Frontal cortex (tissue), 4 donors: Measurements from ENCODE around the gene STXBP6. TPM values are rescaled to one million over a fixed set of nuclear protein-coding genes. Genes with fewer than 3 reads are reported as not detected.

ENCODE experiments used
- DNase-seq, 2 donors: peaks; one replicate each; pipeline ENCODE4 v3.0.0; 2012; ENCODE audit warnings: low spot score in 2 of 2
- FAIRE-seq: peaks from 2 replicates; lab custom pipeline; 2012; peaks lifted over from hg19 to GRCh38; lab: Jason Lieb, UNC
- total RNA-seq: library from RNA; depleted of rRNA; stranded (reverse); fragments of >200 nt; gene quantifications from one replicate; pipeline ENCODE4 v1.2.3, GENCODE V29; 2014
- donor health status: control.
- donor health status: control.
- donor health status: control.

STXBP6 gene
- total RNA-seq, 1 donor from 2014 or later: 37.9 TPM

DNA sequence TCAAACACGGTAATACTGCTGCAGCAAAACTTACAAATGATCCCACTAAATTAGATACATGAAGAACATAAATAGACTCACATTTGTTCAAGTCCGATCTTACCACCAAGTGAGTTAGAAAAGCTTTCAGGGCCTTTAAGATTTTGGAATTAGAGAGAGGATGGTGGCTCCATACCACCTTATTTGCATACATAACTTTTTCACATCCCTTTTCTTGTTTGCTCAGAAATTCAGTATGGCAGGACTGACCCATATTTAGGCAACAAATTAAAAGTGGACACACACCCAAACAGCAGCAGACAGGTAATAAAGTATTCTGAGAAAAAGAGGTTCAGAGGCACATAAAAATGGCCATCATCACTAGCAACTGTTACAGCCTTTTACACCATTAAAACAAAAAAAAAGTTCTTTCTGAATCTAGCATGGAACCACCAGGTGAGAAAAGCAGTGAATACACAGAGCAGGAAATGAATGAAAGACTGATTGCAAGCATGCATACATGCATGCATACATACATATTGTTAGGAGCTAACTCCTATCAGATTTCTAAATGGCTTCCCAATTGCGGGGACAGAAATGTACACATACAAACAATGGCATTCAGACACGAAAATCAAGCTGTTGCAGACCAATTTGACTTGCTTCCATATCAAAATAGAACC, 23.3 kb downstream of the STXBP6 start:
- FAIRE-seq: no peak
- DNase-seq: no peak

DNA sequence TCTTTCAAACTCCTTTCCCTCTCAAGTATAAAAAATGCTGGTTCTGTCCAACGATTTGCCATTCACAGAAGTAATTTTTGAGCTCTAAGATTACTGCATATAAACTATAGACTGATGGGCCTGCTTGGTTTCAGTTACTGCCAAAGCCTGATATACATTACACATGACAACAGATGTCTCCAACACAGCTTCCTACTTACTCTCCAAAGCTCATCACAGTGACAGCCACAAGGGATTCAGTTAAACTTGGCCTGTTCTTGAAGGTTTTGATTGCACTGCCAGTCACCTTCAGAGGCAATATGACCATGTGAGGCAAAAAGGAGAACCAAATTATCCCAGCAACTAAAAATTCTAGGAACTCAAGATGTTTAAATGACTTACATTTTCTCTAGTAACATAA, 30.1 kb downstream of the STXBP6 start:
- DNase-seq: no peak

DNA sequence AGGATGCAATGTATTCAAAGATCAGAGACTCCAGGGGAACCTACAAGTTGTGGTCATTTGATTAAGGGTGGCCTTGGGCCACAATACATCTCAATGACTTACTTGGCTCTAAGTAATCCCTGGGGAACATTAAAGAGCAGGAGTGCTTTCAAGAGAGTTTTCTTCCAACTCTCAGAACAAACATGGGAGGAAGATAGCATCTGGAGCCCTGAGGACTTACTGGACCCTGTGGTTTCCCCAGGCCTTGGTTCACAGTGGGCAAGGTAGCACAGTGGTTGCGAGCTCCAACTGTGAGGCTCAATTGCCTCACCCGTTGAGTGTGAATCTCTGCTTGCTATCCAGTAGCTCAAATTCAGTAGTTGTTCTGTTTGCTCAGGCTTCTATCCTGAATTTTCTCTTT, 32.4 kb downstream of the STXBP6 start:
- DNase-seq (no peak), FAIRE-seq (no peak)

More for the DNA sequence above, 30.1 kb downstream of the STXBP6 start:
- FAIRE-seq: no peak

DNA sequence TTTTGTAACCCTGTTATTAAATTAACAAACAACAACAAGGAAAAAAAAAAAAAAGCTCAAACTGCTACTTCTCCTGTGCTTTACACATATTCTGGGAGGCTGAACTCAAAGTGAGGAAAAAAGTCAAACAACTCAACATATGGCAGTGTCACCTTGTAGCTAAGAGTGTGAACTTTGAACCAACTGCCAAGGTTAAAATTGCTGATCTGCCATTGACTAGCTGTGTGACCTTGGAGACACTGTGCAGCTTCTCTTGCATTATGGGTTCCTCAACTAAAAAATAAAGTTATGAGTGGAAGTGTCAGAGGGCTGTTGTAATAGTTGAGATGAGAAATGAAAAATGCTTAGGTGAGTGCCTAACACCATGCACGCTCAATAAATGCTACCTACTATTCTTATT, 34.2 kb downstream of the STXBP6 start:
- no peak for DNase-seq
- FAIRE-seq: no peak

DNA sequence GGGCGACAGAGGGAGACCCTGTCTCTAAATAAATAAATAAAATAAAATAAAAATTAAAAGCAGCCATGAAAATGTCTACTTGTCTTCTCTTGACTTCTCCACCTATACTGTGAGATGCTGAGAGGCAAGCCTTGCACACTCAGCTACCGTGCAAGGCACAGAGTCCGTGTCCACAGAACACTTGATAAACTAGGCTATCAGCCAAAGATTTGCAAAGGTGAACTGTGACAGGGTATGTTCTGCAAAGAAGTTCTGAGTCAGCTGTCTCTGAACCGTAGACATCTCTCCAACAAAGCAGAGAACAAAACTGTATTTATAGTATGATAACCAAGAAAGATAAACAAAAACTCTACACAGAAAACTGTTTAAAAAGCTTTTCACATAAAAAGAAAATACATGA, 35.5 kb downstream of the STXBP6 start:
- FAIRE-seq: no peak
- DNase-seq: no peak

DNA sequence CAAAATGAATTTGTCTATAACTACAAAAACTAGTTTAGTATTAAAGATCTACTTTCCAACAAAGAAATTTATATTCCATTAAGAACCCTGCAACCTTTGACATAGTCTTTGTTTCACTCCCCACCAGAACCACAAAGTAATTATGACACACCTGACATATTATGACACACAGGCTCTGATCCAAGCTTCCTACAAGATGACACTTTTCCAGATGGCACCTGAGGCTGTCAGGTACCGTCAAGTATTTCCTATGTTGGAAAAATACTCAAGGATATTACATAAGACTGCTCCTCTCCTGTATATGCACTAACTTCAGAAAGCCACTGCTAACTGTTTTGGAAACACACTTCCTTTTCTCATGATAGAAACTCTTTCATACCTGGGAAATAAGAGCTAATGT, 38.9 kb downstream of the STXBP6 start:
- DNase-seq: no peak
- no peak for FAIRE-seq

DNA sequence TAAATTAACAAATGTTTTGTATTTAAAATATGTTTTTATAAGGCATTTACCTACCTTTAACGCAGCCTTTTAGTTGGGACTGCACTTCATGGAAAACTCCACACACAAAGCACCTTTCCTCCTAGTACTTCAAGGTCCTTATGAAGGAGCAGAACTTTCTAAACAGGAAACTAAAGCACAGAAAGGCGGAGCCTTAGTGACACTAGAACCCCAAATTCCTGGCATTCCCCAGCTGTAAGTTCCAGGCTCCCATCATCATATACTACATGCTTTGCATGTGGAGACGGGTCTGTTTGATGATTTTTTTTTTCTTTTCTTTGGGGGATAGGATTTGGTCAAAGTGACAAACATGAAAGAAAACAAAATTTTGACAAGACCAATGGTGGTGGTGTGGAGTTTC, 39.5 kb downstream of the STXBP6 start:
- FAIRE-seq (no peak), DNase-seq (no peak)

DNA sequence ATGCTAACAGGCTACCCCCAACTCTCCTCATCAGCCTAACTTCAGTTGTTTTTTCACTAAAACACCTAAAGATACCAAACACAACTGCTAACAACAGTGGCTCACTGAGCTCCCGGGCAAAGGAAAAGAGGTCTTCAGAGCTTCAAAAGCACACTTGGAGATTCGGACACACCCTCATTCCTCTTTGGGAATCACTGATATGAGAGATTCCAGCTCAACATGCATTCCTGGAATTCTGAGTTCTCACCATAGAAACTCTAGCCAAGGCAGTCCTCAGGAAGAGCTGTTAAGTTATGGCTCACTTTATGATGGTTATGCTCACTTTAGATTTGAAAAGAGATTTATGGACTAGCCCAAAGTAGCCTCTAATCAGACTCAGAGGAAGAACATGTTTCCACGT, 40.1 kb downstream of the STXBP6 start:
- DNase-seq: no peak
- FAIRE-seq: no peak

DNA sequence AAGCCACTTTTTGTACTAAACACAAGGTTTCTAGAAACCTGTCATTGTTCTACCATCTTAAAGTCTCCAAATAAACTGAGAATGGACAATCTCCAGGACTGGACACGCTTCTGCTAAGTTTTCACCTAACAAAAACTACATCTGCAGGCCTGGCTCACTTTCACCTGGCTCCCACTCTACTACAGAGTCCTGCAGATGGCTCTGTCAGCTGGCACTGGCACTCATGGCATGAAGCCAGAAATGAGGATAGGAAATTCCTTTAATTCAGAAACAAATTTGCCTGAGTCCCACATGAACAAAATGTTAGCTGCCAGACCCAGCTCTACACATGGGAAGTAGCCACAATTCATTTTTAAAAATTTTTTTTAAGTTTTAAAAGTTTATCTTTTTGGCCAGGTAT, 42.1 kb downstream of the STXBP6 start:
- no peak for DNase-seq
- FAIRE-seq: no peak

DNA sequence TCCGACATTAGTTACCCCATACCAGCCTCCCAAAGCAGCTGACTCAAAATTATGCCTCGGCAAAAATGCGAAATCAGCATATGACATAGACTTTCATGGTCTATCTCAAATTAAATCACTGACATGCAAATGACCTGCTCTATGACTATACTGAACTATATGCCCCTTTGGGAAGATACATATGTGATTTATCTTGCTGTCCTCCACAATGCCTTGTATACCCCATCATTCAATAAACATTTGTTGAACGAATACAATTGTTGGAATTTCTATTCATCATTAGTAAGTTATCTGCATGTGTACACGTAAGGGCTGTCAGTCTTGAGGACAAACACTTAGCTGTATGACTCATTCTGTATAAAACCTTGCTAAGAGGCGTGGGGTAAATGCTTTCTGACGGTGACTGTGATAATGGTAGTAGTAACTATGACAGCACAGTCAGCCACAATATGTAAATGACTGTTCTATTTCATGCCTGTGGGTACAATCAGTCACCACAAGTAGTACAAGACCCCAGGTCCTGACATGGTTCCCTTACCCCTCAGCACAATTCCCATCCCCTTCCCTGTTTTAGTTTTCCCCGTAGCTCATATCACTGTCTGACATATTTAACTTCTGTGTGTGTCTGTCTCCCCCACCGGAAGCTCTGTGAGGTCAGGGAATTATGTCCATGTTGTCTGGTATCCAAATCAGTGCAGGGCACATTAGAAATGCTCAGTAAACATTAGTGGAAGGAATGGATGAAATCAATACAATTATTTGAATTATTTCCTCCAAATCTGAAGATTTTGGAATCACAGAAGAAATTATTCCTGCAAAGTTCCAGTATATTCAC, 42.8 kb downstream of the STXBP6 start:
- DNase-seq (no peak), FAIRE-seq (no peak)

DNA sequence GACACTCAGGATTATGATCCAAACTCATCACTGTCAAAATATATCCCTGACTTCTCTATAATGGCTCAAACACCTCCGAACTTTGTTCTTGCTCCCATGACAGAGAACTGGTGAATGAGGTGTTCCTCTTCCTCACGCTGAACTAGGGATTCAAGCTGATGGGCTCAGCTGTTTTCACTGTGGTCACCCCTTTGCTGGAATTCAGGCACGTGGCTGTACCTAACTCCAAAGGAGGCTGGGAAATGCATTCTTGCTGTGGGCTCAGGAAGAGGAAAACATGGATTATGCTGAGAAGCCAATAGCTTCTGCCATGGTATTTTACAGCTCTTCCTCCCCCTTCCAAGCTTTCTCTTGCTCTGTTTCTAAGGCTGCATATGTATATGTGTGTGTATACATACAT, 43.9 kb downstream of the STXBP6 start:
- FAIRE-seq: no peak

DNA sequence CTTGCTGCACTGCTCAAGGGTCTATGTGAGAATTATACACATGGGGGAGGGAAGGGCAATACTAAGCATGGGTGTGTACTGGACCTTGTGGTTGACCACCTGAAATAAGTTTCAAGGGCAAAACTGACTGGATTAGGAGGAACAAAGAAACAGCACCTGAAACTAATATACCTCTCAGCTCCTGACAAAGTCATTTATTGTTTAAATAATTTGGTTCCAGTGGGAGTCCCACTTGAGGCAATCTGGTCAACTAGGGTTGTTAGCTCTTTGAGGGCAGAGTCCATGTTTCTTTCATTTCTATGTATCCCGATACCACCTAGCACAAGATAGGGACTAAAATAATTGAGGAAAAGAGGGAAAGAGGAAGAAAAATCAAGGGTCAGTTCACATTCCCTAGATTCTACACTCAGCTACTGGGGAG, 45.5 kb downstream of the STXBP6 start:
- no peak for FAIRE-seq
- DNase-seq: no peak

More for the DNA sequence above, 43.9 kb downstream of the STXBP6 start:
- DNase-seq: no peak

DNA sequence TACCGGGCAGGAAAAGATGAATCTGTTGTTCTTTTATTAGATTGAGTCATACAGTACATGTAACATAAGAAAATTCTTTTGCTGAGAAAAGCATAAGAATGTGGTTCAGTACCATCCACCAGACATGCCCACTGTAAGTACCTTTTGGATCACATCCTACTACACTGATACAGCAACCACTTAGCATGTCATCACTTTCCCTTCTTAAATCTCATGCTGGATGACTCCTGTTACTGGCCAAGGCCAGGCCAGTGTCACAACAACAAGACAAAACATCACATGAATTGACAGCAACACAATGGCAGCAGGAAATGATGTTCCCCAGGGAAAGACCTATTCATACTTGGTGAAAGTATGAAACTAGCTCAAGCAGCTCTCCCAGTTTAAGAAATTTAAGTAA, 46.4 kb downstream of the STXBP6 start:
- DNase-seq (no peak), FAIRE-seq (no peak)

DNA sequence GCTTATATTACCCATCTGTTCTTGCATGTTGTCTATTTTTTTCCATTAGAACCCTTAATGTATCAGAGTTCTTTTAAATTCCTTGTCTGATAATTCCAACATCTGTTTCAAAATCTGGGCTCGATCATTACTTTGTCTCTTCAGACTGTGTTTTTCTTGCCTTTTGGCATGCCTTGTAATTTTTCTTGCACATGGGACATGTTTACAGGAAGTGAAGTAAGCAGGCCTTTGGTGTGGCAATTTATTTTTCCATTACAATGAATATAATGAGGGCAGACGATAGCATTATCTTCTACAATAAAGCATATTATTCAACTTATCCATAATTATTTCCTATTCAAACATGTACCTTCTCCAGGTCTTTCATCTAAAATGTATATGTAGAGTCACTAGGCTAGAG, 48.3 kb downstream of the STXBP6 start:
- DNase-seq (no peak), FAIRE-seq (no peak)

DNA sequence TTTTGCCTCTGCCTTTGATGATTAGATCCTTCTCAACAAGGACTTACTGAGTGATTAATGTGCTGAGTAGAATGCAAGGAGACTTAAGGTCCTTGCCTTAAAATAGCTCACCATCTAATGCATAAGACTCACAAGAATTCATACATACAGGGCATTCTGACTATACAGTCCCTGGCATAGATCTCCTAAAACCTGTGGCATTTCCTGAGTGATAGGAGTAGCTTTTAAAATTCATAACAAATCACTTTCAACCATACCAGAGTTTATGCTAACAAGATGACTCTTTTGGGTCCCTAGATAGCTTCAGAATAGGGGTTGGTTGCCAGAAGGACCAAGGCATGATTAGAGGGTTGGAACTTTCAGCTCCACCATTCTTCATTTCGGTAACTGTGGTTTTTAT, 48.8 kb downstream of the STXBP6 start:
- no peak for FAIRE-seq

DNA sequence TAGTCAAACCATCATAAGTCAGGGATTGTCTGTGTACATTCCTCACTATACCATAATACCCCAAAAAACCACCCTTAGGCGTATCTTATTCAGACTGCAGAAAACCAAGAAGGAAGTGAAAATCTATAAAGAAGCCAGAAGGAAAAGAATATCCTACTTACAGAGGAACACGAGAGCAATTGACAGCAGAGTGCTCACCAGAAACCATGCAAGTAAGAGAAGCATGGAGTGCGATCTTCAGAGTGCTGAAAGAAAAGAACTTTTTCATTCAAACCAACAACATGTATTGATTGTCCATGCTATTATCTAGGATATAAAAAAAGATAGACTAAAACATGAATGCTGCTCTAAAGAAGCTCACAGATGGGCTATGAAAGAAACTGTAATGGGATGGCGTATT, 50.8 kb downstream of the STXBP6 start:
- no peak for FAIRE-seq
- no peak for DNase-seq

More for the DNA sequence above, 48.8 kb downstream of the STXBP6 start:
- DNase-seq: no peak

DNA sequence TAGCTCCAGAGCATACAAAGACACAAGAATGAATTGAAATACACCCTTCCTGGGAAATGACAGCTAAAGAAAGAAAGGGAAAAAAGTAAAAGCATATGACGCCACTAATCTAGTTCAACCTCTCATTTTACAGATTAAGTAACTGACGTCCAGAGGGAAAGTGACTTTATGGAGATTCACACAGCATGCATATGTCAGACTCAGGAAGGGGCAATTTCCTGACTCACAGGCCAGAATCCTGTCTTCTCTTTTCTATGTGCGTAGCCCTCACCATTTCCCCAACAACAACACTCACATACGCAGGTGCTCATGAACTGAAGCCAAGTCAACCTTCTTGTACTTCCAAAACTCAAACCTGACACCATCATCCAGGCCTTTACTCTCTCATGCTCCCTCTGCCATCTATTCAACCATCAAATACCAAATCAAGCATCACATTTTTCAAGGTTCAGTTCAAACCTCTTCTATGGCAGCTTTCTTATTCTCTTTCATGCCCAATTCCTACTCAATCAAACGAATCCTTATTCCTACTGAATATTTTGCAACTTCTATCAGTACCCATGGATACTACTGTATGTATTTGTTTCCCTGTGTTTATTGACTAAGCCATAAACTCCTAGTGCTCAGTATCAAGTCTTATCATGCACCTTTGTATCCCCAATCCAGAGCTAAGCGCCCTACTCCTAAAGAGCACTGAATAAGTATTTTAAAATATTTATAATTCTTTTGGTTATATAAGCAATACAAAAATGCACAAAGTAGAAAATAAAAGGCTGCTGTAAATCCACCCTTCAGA, 52.8 kb downstream of the STXBP6 start:
- DNase-seq (no peak), FAIRE-seq (no peak)

DNA sequence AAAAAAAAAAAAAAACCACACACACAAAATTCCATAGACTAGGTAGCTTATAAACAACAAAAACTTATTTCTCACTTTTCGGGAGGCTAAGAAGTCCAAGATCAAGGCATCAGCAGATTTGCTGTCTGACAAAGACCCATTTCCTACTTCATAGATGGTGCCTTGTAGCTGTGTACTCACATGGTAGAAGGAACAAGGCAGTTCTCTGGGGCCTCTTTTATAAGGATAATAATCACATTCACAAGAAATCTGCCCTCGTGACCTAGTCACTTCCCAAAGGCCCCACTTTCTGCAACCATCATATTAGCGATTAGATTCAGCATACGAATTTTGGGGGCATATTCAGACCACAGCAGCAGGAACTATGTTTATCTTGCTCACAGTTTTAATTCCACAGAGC, 54.9 kb downstream of the STXBP6 start:
- DNase-seq (no peak), FAIRE-seq (no peak)

DNA sequence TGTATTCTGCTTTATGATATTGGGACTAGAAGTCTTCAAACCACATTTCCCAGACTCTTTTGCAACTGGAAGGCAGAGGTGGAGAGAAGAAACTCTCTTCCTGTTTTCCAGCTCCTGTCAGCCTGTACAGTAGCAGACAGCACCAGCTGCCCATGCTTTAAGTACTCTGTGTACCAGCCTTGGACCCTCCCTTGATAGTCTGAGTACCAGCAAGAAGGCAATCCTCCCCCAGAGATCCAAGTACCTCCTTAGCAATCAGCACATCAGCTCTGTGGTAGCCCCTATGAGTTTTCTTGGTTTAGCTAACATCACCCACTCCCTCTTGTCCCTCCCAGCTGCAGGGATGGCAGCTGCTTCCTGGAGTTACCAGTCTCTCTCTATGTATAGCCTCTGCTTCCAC, 56.3 kb downstream of the STXBP6 start:
- DNase-seq: no peak
- FAIRE-seq: no peak

DNA sequence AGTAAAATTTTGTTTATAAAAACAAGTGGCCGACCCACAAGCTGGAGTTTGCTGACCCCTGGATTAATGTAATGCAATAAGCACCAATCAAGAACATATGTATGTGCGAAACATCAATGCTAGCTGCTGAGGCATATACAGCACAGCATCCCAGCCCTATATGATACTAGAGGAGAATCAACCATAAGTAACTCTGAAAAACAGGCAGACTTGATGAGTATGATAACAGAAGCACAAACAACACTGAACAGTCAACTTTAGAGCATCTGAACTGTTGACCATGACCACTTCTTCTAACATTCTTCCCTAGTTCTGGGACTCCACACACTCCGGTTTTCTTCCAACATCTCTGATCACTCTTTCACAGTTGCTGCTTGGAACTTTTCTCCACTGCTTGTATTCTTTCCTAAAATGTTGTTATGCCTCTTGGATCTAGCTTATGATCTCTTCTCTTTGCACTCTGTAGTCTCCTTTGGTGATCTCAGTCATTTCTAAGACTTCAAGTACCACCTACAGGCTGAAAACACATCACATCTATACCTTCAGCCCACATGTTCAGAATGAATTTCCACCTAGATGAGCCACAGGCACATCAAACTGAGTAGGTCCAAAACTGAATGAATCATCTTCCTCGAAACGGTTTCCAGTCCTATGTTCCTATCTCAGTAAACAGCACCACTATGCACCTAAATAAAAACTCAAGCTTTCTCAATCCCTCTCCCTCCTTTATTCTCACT, 57.2 kb downstream of the STXBP6 start:
- DNase-seq (no peak), FAIRE-seq (no peak)
